HepG2 (cell line): ENCODE results near the gene CALR. TPM values are rescaled to one million over a fixed set of nuclear protein-coding genes. Genes with fewer than 3 reads are reported as not detected.

Experiments
- ARNT2 ChIP-seq: sonication (generic); formaldehyde crosslinking; IDR thresholded peaks from 2 replicates; pipeline ENCODE4 v1.8.0; 2022; ENCODE audit warnings: mild to moderate bottlenecking, low read depth, missing genetic modification reagents, moderate library complexity
- ATAD3A ChIP-seq: sonication (generic); formaldehyde crosslinking; IDR thresholded peaks from 2 replicates; pipeline ENCODE4 v1.4.0; 2020; ENCODE audit warnings: missing genetic modification reagents
- CHD4 ChIP-seq: fragments of 200-600 bp; sonication (generic); IDR thresholded peaks from 2 replicates; pipeline ENCODE4 v1.7.0; 2017; ENCODE audit warnings: mild to moderate bottlenecking, low read length, borderline replicate concordance
- EHMT2 ChIP-seq: fragments of 200-600 bp; sonication (generic); IDR thresholded peaks from 2 replicates; pipeline ENCODE4 v1.7.0; 2017; ENCODE audit warnings: antibody characterized with exemption, low read depth, low read length, borderline replicate concordance
- MTA1 ChIP-seq: sonication (generic); formaldehyde crosslinking; IDR thresholded peaks from 2 replicates; pipeline ENCODE4 v1.4.0; 2020; ENCODE audit warnings: missing genetic modification reagents, mild to moderate bottlenecking, borderline replicate concordance
- NPAS2 ChIP-seq: sonication (generic); formaldehyde crosslinking; IDR thresholded peaks from 2 replicates; pipeline ENCODE4 v1.8.0; 2022; ENCODE audit warnings: mild to moderate bottlenecking, missing genetic modification reagents, borderline replicate concordance
- PAX8 ChIP-seq: sonication (generic); formaldehyde crosslinking; IDR thresholded peaks from 2 replicates; pipeline ENCODE4 v1.8.0; 2022; ENCODE audit warnings: mild to moderate bottlenecking, missing genetic modification reagents, borderline replicate concordance
- RCOR2 ChIP-seq: IDR thresholded peaks from 2 replicates; pipeline ENCODE4 v1.6.1; 2016; ENCODE audit warnings: missing biosample characterization, missing genetic modification reagents
- SMAD1 ChIP-seq: sonication (generic); formaldehyde crosslinking; IDR thresholded peaks from 2 replicates; pipeline ENCODE4 v1.4.0; 2020; ENCODE audit warnings: missing genetic modification reagents, low read depth, mild to moderate bottlenecking, borderline replicate concordance
- U2AF1 ChIP-seq: fragments of 200-400 bp; formaldehyde crosslinking; optimal IDR thresholded peaks from 2 replicates; pipeline ENCODE3; 2017; ENCODE audit warnings: mild to moderate bottlenecking, low read depth, low read length
- ZNF17 ChIP-seq: sonication (generic); formaldehyde crosslinking; IDR thresholded peaks from 2 replicates; pipeline ENCODE4 v1.5.0; 2020; ENCODE audit warnings: mild to moderate bottlenecking, missing genetic modification reagents
- ZNF263 ChIP-seq: sonication (generic); formaldehyde crosslinking; IDR thresholded peaks from 2 replicates; pipeline ENCODE4 v1.4.0; 2020; ENCODE audit warnings: missing genetic modification reagents
- ZNF543 ChIP-seq: sonication (generic); formaldehyde crosslinking; IDR thresholded peaks from 2 replicates; pipeline ENCODE4 v1.4.0; 2020; ENCODE audit warnings: mild to moderate bottlenecking, missing genetic modification reagents
- ZNF546 ChIP-seq: sonication (generic); formaldehyde crosslinking; conservative IDR thresholded peaks from 2 replicates; pipeline ENCODE4 v1.8.1; 2023; ENCODE audit warnings: mild to moderate bottlenecking, missing genetic modification reagents
- ZNF552 ChIP-seq: sonication (generic); formaldehyde crosslinking; IDR thresholded peaks from 2 replicates; pipeline ENCODE4 v1.9.0; 2022; ENCODE audit warnings: missing genetic modification reagents, mild to moderate bottlenecking, borderline replicate concordance
- ZNF878 ChIP-seq: sonication (generic); formaldehyde crosslinking; IDR thresholded peaks from 2 replicates; pipeline ENCODE4 v1.8.1; 2023; ENCODE audit warnings: mild to moderate bottlenecking, missing genetic modification reagents, moderate library complexity
- polyA plus RNA-seq, 8 experiments: library from polyadenylated mRNA; depleted of rRNA in 3 of 8; stranded (reverse) in 7 of 8; unstranded in 1 of 8; fragments of >200 nt; fragmentation: Illumina TruSeq in 4 of 8; extraction: Trizol in 4 of 8; gene quantifications; 2 replicates each; pipeline versions ENCODE4 v1.2.1 to v1.2.3, GENCODE V29; 2011 to 2016; ENCODE audit warnings: low read depth in 4 of 8, missing spikeins in 1 of 8, mixed read lengths in 1 of 8; ENCODE audit not compliant: insufficient read depth in 1 of 8
- total RNA-seq, 5 experiments: library from RNA; depleted of rRNA; stranded (reverse); fragments of >200 nt; fragmentation: Illumina TruSeq; extraction: Trizol; gene quantifications; 2 replicates each; pipeline ENCODE4 v1.2.3, GENCODE V29; 2016; ENCODE audit warnings: low read depth in 1 of 5
- TF ChIP-seq, protein P1 (sequence below): sonication (generic); formaldehyde crosslinking; IDR thresholded peaks from 2 replicates; pipeline ENCODE4 v1.4.0; 2020; ENCODE audit warnings: mild to moderate bottlenecking, missing genetic modification reagents
- TF ChIP-seq, protein P2 (sequence below): sonication (generic); formaldehyde crosslinking; IDR thresholded peaks from 2 replicates; pipeline ENCODE4 v1.5.1; 2020; ENCODE audit warnings: missing genetic modification reagents, mild to moderate bottlenecking, borderline replicate concordance
- TF ChIP-seq, protein P3 (sequence below): sonication (generic); formaldehyde crosslinking; IDR thresholded peaks from 2 replicates; pipeline ENCODE4 v1.8.1; 2023; ENCODE audit warnings: mild to moderate bottlenecking, missing genetic modification reagents
- TF ChIP-seq, protein P4 (sequence below): sonication (generic); formaldehyde crosslinking; IDR thresholded peaks from 2 replicates; pipeline ENCODE4 v1.5.1; 2020; ENCODE audit warnings: mild to moderate bottlenecking, missing genetic modification reagents, borderline replicate concordance

CALR gene
- total and polyA plus RNA-seq, 2 of the 13 experiments (the other 11 are each of a cell fraction or from before 2014, with no cell fraction given): 898 to 934 TPM

DNA sequence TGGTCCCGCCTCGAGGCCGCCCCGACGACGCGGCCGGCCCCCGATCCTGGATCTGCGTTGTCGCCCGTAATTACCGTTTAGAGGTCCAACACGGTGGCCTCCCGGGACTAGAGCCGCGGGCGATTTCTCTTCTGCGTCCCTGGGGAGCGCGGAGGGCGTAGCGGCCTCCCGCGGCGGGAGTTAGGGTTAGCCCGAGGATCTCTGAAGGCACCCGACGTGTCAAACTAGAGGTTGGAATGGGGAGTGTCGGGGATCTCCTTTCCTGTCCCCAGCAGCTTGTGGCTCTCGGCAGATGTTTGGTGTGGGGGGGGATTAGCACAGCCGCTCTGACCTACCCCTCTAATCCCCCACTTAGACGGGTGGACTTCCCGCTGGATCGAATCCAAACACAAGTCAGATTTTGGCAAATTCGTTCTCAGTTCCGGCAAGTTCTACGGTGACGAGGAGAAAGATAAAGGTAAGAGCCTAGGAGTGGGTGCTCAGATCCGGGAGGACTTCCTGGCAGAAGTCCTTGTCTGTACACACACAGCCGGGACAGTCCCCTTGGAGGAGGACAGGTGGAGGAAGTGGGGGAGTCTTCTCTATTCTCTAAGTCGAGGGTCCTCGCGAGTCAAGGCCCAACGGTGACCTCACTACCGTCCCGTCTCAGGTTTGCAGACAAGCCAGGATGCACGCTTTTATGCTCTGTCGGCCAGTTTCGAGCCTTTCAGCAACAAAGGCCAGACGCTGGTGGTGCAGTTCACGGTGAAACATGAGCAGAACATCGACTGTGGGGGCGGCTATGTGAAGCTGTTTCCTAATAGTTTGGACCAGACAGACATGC, 581 bp downstream of the CALR start (continued):
- TF ChIP-seq ZNF263 (CRISPR knock-in tag): peak; percentile 87
- 0 out of 2 replicates have a peak, but pooled peaks have one; percentile 2 for TF ChIP-seq ARNT2
- no peak for TF ChIP-seq ZNF552
- TF ChIP-seq PAX8 (CRISPR knock-in tag): 0 out of 2 replicates have a peak, but pooled peaks have one; percentile 59
- TF ChIP-seq, protein P1, sequence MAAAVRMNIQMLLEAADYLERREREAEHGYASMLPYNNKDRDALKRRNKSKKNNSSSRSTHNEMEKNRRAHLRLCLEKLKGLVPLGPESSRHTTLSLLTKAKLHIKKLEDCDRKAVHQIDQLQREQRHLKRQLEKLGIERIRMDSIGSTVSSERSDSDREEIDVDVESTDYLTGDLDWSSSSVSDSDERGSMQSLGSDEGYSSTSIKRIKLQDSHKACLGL (CRISPR knock-in tag): no peak
- TF ChIP-seq SMAD1 (CRISPR knock-in tag): no peak
- no peak for TF ChIP-seq ZNF878 (CRISPR knock-in tag)
- TF ChIP-seq U2AF1: no peak
- no peak for TF ChIP-seq ZNF546 (CRISPR knock-in tag)
- 0 out of 2 replicates have a peak, but pooled peaks have one; percentile 49 for TF ChIP-seq ZNF543
- TF ChIP-seq RCOR2 (CRISPR knock-in tag): no peak; the same call in 1 of the 2 replicates
- no peak for TF ChIP-seq ATAD3A (CRISPR knock-in tag)
- no peak for TF ChIP-seq MTA1
- TF ChIP-seq, protein P2, sequence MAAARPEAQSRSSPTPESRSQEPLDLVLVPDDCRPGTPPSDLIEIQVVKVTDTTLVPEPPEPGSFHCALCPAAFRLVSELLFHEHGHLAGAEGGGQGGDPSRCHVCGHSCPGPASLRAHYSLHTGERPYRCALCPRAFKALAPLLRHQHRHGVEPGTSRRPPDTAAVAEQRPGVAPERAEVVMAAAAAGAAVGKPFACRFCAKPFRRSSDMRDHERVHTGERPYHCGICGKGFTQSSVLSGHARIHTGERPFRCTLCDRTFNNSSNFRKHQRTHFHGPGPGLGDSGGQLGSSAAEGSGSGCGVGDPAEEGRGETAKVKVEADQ (CRISPR knock-in tag): 0 out of 2 replicates have a peak, but pooled peaks have one; percentile 40
- TF ChIP-seq, protein P3, sequence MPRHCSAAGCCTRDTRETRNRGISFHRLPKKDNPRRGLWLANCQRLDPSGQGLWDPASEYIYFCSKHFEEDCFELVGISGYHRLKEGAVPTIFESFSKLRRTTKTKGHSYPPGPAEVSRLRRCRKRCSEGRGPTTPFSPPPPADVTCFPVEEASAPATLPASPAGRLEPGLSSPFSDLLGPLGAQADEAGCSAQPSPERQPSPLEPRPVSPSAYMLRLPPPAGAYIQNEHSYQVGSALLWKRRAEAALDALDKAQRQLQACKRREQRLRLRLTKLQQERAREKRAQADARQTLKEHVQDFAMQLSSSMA (CRISPR knock-in tag): no peak
- TF ChIP-seq CHD4: no peak
- TF ChIP-seq, protein P4, sequence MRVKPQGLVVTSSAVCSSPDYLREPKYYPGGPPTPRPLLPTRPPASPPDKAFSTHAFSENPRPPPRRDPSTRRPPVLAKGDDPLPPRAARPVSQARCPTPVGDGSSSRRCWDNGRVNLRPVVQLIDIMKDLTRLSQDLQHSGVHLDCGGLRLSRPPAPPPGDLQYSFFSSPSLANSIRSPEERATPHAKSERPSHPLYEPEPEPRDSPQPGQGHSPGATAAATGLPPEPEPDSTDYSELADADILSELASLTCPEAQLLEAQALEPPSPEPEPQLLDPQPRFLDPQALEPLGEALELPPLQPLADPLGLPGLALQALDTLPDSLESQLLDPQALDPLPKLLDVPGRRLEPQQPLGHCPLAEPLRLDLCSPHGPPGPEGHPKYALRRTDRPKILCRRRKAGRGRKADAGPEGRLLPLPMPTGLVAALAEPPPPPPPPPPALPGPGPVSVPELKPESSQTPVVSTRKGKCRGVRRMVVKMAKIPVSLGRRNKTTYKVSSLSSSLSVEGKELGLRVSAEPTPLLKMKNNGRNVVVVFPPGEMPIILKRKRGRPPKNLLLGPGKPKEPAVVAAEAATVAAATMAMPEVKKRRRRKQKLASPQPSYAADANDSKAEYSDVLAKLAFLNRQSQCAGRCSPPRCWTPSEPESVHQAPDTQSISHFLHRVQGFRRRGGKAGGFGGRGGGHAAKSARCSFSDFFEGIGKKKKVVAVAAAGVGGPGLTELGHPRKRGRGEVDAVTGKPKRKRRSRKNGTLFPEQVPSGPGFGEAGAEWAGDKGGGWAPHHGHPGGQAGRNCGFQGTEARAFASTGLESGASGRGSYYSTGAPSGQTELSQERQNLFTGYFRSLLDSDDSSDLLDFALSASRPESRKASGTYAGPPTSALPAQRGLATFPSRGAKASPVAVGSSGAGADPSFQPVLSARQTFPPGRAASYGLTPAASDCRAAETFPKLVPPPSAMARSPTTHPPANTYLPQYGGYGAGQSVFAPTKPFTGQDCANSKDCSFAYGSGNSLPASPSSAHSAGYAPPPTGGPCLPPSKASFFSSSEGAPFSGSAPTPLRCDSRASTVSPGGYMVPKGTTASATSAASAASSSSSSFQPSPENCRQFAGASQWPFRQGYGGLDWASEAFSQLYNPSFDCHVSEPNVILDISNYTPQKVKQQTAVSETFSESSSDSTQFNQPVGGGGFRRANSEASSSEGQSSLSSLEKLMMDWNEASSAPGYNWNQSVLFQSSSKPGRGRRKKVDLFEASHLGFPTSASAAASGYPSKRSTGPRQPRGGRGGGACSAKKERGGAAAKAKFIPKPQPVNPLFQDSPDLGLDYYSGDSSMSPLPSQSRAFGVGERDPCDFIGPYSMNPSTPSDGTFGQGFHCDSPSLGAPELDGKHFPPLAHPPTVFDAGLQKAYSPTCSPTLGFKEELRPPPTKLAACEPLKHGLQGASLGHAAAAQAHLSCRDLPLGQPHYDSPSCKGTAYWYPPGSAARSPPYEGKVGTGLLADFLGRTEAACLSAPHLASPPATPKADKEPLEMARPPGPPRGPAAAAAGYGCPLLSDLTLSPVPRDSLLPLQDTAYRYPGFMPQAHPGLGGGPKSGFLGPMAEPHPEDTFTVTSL (CRISPR knock-in tag): no peak; the same call in 1 of the 2 replicates
- no peak for TF ChIP-seq EHMT2
- no peak for TF ChIP-seq NPAS2
- TF ChIP-seq ZNF17 (CRISPR knock-in tag): no peak
